ENCODE measurements around the gene BEAN1.

DNA sequence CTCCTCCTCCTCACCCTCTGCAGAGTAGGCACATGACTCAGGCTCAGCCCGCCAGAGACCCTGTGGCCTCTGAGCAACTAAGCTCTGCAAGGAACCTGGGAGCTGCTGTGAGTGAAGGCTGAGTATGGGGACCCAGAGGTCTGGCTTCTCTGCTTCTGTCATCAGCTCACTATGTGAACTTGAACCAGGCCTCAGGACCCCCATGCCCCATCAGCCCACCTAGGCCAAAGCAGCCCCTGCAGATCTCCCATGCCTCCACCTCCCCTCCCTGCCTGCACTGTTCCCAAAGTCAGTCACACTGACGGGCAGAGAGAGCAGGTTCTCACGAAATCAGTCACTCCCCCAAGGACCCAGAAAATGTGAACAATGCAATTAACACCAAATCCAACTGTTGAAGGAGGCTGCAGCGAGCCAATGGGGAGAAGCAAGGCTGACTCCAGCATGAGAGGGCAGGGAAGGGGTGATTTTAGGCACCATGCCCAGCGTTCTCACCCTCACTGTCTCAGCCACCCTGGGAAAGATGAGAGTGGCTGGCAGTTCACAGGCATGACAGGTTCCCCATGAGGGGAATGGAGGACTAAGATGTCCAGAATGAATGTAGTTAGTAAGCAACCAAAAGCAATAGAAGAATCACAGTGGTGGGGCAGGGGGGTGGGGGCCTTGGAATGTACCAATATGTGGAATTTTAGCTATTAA lies 60.6 kb downstream of the BEAN1 start:
- TF ChIP-seq, protein P1, sequence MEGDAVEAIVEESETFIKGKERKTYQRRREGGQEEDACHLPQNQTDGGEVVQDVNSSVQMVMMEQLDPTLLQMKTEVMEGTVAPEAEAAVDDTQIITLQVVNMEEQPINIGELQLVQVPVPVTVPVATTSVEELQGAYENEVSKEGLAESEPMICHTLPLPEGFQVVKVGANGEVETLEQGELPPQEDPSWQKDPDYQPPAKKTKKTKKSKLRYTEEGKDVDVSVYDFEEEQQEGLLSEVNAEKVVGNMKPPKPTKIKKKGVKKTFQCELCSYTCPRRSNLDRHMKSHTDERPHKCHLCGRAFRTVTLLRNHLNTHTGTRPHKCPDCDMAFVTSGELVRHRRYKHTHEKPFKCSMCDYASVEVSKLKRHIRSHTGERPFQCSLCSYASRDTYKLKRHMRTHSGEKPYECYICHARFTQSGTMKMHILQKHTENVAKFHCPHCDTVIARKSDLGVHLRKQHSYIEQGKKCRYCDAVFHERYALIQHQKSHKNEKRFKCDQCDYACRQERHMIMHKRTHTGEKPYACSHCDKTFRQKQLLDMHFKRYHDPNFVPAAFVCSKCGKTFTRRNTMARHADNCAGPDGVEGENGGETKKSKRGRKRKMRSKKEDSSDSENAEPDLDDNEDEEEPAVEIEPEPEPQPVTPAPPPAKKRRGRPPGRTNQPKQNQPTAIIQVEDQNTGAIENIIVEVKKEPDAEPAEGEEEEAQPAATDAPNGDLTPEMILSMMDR (IDR thresholded peaks at IDR 0.05), result no peak
- TF ChIP-seq POLR2A (IDR thresholded peaks at IDR 0.05), result no peak

All from esophagus squamous epithelium (tissue), 4 donors.